Activated CD8-positive, alpha-beta T cell treated with anti-CD3 and anti-CD28 coated beads, Interleukin-2, amount 10 ng/mL, durations not matched to agents 7 days and 5 days (primary cell): Measurements from ENCODE around the gene RNF17. TPM values are rescaled to one million over a fixed set of nuclear protein-coding genes. Genes with fewer than 3 reads are reported as not detected.

Experiments
- ATAC-seq: fragments of 150-1000 bp; cut with Tn5 transposase; one replicate; pipeline ENCODE4 v1.10.0; 2021; ENCODE audit warnings: moderate library complexity
- CTCF ChIA-PET: fragments of 350-600 bp; sonication (Branson Sonifier 250); formaldehyde crosslinking; loops from one replicate; lab custom pipeline; 2021; ENCODE audit warnings: antibody characterized with exemption; lab: Charles Lee
- POLR2A ChIA-PET: fragments of 350-600 bp; sonication (Branson Sonifier 250); formaldehyde crosslinking; loops from one replicate; lab custom pipeline; 2021; ENCODE audit warnings: antibody characterized with exemption; lab: Charles Lee
- DNase-seq: peaks from one replicate; pipeline ENCODE4 v3.0.0-alpha.2; 2020
- H3K27ac Mint-ChIP-seq: one replicate; pipeline ENCODE4 v1.8.0; 2021; ENCODE audit warnings: mild to moderate bottlenecking, mixed read lengths
- H3K27me3 Mint-ChIP-seq: one replicate; pipeline ENCODE4 v1.8.0; 2021; ENCODE audit warnings: low read depth, mixed read lengths
- H3K36me3 Mint-ChIP-seq: one replicate; pipeline ENCODE4 v1.8.0; 2021; ENCODE audit warnings: low read depth, mixed read lengths
- H3K4me1 Mint-ChIP-seq: one replicate; pipeline ENCODE4 v1.8.0; 2021; ENCODE audit warnings: low read depth, mixed read lengths
- H3K4me3 Mint-ChIP-seq: one replicate; pipeline ENCODE4 v1.8.0; 2021; ENCODE audit warnings: mild to moderate bottlenecking, mixed read lengths
- H3K9me3 Mint-ChIP-seq: one replicate; pipeline ENCODE4 v1.8.0; 2022; ENCODE audit warnings: mixed read lengths; ENCODE audit not compliant: insufficient read depth
- total RNA-seq, 2 experiments: library from RNA; stranded (reverse); gene quantifications; one replicate each; pipeline ENCODE4 v1.2.3, GENCODE V29; 2021

RNF17 gene
- total RNA-seq, 2 experiments from 2014 or later: not detected

DNA sequence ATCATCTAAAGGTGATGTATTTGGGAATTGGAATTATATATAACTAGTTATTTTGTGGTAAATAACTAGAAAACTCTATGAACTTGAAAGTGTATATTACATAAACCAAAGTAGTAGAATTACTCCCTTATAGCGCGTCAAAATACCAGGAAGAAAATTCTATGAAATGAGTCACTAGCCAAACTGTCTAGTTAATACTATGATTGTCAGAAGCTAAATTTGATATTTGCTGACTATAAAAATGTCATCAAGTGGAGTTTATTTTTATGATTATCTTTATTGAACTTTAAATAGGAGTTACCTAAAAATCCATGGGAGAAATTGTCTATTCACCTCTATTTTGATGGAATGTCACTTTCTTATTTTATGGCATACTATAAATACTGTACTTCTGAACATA is 100.6 kb downstream of the RNF17 start:
- no peak overlapping the region for H3K27ac Mint-ChIP-seq
- H3K9me3 Mint-ChIP-seq: no peaks in the 10 kb centered on the region
- H3K27me3 Mint-ChIP-seq: peaks cover 23% of the 10 kb centered on the region
- no peak for ATAC-seq
- ChIA-PET POLR2A (no interaction called here), CTCF (interaction anchor here (1.4 kb wide), 1 partner anchor 13 kb away, joined by 4 read pairs; no protein-coding TSS in a partner anchor)
- no peaks in the 10 kb centered on the region for H3K4me1 Mint-ChIP-seq
- DNase-seq: no peak
- H3K4me3 Mint-ChIP-seq: no peak overlapping the region
- H3K36me3 Mint-ChIP-seq: no peaks in the 10 kb centered on the region

GRCh38 chr13:24865163-24865953 is 101.4 kb downstream of the RNF17 start:
- no peak overlapping the region for H3K27ac Mint-ChIP-seq
- H3K4me1 Mint-ChIP-seq: no peaks in the 10 kb centered on the region
- H3K9me3 Mint-ChIP-seq: no peaks in the 10 kb centered on the region
- H3K27me3 Mint-ChIP-seq: peaks cover 23% of the 10 kb centered on the region
- ATAC-seq (no peak), DNase-seq (no peak)
- CTCF ChIA-PET: interaction anchor here (0.6 to 1.4 kb wide), 4 partner anchors 12 to 84 kb away, joined by 3 to 4 read pairs (median 4); no protein-coding TSS in a partner anchor
- no peak overlapping the region for H3K4me3 Mint-ChIP-seq
- no peaks in the 10 kb centered on the region for H3K36me3 Mint-ChIP-seq
- POLR2A ChIA-PET: interaction anchor here (0.8 kb wide), 2 partner anchors 9 to 57 kb away, joined by 3 read pairs; a partner anchor contains a TSS

GRCh38 chr13:24866488-24866887 is 102.5 kb downstream of the RNF17 start:
- CTCF ChIA-PET: interaction anchor here (1.3 to 1.4 kb wide), 2 partner anchors 21 to 24 kb away, joined by 4 read pairs; no protein-coding TSS in a partner anchor
- H3K4me3 Mint-ChIP-seq: no peak overlapping the region
- ATAC-seq: no peak
- no peaks in the 10 kb centered on the region for H3K4me1 Mint-ChIP-seq
- H3K27me3 Mint-ChIP-seq: peaks cover 23% of the 10 kb centered on the region
- DNase-seq: no peak
- no peaks in the 10 kb centered on the region for H3K9me3 Mint-ChIP-seq
- H3K27ac Mint-ChIP-seq: no peak overlapping the region
- H3K36me3 Mint-ChIP-seq: no peaks in the 10 kb centered on the region
- POLR2A ChIA-PET: interaction anchor here (0.8 kb wide), 1 partner anchor 11 kb away, joined by 3 read pairs; no protein-coding TSS in a partner anchor

- H3K36me3 Mint-ChIP-seq: no peaks in the 10 kb centered on the region
- ATAC-seq (no peak), DNase-seq (no peak)
- no peaks in the 10 kb centered on the region for H3K9me3 Mint-ChIP-seq
- no peak overlapping the region for H3K27ac Mint-ChIP-seq
- H3K4me3 Mint-ChIP-seq: no peak overlapping the region
- POLR2A ChIA-PET: no interaction called here
- no peaks in the 10 kb centered on the region for H3K4me1 Mint-ChIP-seq
- H3K27me3 Mint-ChIP-seq: peaks cover 22% of the 10 kb centered on the region
- CTCF ChIA-PET: no interaction called here
Measured at GRCh38 chr13:24868874-24869273, 104.9 kb downstream of the RNF17 start.

- no peak overlapping the region for H3K27ac Mint-ChIP-seq
- no peaks in the 10 kb centered on the region for H3K4me1 Mint-ChIP-seq
- no peaks in the 10 kb centered on the region for H3K9me3 Mint-ChIP-seq
- H3K27me3 Mint-ChIP-seq: peaks cover 21% of the 10 kb centered on the region
- ChIA-PET CTCF (no interaction called here), POLR2A (no interaction called here)
- DNase-seq (no peak), ATAC-seq (no peak)
- no peak overlapping the region for H3K4me3 Mint-ChIP-seq
- no peaks in the 10 kb centered on the region for H3K36me3 Mint-ChIP-seq
Measured at GRCh38 chr13:24870380-24870760, 106.4 kb downstream of the RNF17 start.

GRCh38 chr13:24875566-24875965 is 111.6 kb downstream of the RNF17 start:
- no peaks in the 10 kb centered on the region for H3K4me1 Mint-ChIP-seq
- H3K27ac Mint-ChIP-seq: no peak overlapping the region
- ChIA-PET POLR2A (no interaction called here), CTCF (interaction anchor here (1.5 kb wide), 1 partner anchor 93 kb away, joined by 3 read pairs; no protein-coding TSS in a partner anchor)
- ATAC-seq (no peak), DNase-seq (no peak)
- H3K27me3 Mint-ChIP-seq: peaks cover 11% of the 10 kb centered on the region
- no peaks in the 10 kb centered on the region for H3K9me3 Mint-ChIP-seq
- H3K4me3 Mint-ChIP-seq: no peak overlapping the region
- no peaks in the 10 kb centered on the region for H3K36me3 Mint-ChIP-seq

DNA sequence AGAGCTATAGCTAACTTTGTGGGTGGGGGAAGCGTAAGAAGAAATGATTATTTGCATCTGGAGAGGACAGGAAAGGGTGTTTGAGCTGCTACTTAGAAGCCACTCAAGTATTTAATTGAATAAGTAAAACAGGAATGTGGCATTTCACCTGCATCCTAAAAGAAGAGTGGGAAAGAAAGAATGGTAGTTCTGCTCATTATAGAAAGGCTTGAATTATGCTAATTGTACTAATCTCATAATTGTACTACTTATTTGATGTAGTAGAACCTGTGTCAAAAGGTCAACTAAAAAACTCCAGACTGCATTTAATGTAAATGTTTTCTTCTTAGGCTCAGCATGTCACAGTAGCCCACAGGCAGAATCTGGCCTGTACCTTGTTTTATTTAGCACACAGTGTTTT is 113.6 kb downstream of the RNF17 start:
- Mint-ChIP-seq H3K9me3 (no peaks in the 10 kb centered on the region), H3K27ac (no peak overlapping the region), H3K4me3 (no peak overlapping the region), H3K27me3 (peaks cover 11% of the 10 kb centered on the region), H3K4me1 (no peaks in the 10 kb centered on the region), H3K36me3 (peaks cover 2% of the 10 kb centered on the region)
- POLR2A ChIA-PET: no interaction called here
- DNase-seq (no peak), ATAC-seq (no peak)
- CTCF ChIA-PET: interaction anchor here (1.4 kb wide), 1 partner anchor 12 kb away, joined by 4 read pairs; no protein-coding TSS in a partner anchor

GRCh38 chr13:24878340-24878739 is 114.4 kb downstream of the RNF17 start:
- ATAC-seq: no peak
- Mint-ChIP-seq H3K9me3 (no peaks in the 10 kb centered on the region), H3K36me3 (peaks cover 6% of the 10 kb centered on the region), H3K4me1 (no peaks in the 10 kb centered on the region), H3K27ac (no peak overlapping the region), H3K27me3 (peaks cover 9% of the 10 kb centered on the region), H3K4me3 (no peak overlapping the region)
- CTCF ChIA-PET: interaction anchor here (1.4 kb wide), 1 partner anchor 13 kb away, joined by 4 read pairs; no protein-coding TSS in a partner anchor
- no peak for DNase-seq
- POLR2A ChIA-PET: no interaction called here

GRCh38 chr13:24882665-24883064 is 118.7 kb downstream of the RNF17 start:
- no peak for ATAC-seq
- Mint-ChIP-seq H3K27me3 (no peaks in the 10 kb centered on the region), H3K4me3 (no peak overlapping the region), H3K36me3 (peaks cover 28% of the 10 kb centered on the region), H3K27ac (no peak overlapping the region), H3K9me3 (no peaks in the 10 kb centered on the region), H3K4me1 (no peaks in the 10 kb centered on the region)
- ChIA-PET POLR2A (no interaction called here), CTCF (no interaction called here)
- DNase-seq: no peak

DNA sequence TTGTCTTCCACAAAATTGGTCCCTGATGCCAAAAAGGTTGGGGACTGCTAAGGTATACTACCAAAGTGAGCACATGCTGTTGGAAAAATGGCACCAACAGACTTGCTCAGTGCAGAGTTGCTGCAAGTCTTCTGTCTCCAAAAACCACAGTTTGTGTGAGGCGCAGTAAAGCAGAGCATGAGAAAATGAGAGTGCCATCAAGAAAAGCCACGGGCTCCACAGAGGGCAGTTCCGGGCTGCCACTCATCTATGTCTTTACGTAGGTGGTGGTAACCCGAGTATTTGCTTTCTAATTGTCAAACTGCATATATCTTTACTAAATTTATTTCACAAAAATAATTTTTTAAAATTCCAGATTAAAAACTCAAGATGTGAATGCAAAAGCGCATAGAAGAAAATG is 123.8 kb downstream of the RNF17 start:
- Mint-ChIP-seq H3K27ac (no peak overlapping the region), H3K36me3 (peaks cover 52% of the 10 kb centered on the region), H3K9me3 (no peaks in the 10 kb centered on the region), H3K27me3 (no peaks in the 10 kb centered on the region), H3K4me3 (no peak overlapping the region), H3K4me1 (no peaks in the 10 kb centered on the region)
- POLR2A ChIA-PET: no interaction called here
- DNase-seq (no peak), ATAC-seq (no peak)
- CTCF ChIA-PET: no interaction called here

DNA sequence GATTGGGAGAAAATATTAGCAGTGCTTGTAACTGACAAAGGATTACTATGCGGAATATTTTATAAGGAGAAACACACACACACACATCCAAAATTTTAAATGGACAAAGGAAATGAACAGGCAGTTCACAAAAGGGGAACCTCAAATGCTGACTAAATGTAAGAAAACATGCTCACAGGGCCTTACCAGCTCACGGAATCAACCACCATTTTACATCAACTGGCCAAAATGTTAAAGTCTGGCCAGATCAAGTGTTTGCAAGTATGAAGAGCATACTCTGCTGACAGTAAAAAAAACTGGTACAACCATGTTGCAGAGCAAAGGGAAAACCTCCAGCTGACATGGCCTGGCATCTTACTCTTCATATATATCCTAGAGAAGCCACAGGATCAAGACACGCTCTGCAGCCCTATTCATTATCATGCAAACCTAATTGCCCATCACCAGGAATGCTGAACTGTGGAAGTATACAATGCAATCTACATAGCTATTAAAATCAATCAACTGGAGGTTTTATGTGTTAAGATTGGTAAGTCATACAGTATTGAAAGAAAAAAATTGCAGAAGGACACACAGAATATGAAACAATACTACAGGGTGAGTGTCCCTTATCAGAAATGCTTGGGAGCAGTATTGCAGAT is 124.4 kb downstream of the RNF17 start:
- POLR2A ChIA-PET: no interaction called here
- no peak for DNase-seq
- Mint-ChIP-seq H3K27me3 (no peaks in the 10 kb centered on the region), H3K27ac (no peak overlapping the region), H3K4me1 (no peaks in the 10 kb centered on the region), H3K9me3 (no peaks in the 10 kb centered on the region), H3K36me3 (peaks cover 53% of the 10 kb centered on the region), H3K4me3 (no peak overlapping the region)
- no peak for ATAC-seq
- CTCF ChIA-PET: no interaction called here

DNA sequence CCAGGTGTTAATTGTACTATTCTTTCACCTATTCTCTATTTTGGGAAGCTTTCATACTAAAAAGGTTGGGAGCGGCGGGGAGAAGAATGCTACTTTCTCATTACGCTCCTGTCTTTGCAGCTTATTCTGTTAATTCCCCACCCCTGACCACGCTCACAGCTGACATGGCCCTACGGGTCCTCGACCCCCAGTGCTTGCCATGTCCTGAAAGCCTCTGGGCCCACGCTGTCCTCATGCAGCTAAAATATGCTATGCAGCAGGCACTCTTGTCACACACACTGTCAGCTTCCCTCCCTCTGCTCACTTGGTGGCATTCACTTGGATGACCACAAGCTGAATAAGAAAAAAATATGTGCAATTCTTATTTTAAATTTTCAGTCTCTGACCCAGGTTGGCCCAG is 126.3 kb downstream of the RNF17 start:
- Mint-ChIP-seq H3K4me3 (no peak overlapping the region), H3K4me1 (no peaks in the 10 kb centered on the region), H3K27me3 (no peaks in the 10 kb centered on the region), H3K9me3 (no peaks in the 10 kb centered on the region), H3K36me3 (peaks cover 50% of the 10 kb centered on the region), H3K27ac (no peak overlapping the region)
- DNase-seq (no peak), ATAC-seq (no peak)
- CTCF ChIA-PET: no interaction called here
- POLR2A ChIA-PET: no interaction called here
